Stimulated activated naive CD8-positive, alpha-beta T cell treated with anti-CD3 and anti-CD28 coated beads, Interleukin-15, Interleukin-2, amounts not matched to agents 100 ng/mL and 50 ng/mL, for 24 hours (primary cell): ENCODE data around the gene NEO1.

Experiments
- H3K27ac Mint-ChIP-seq: one replicate; pipeline ENCODE4 v1.8.0; 2021; ENCODE audit warnings: mild to moderate bottlenecking, mixed read lengths
- H3K27me3 Mint-ChIP-seq: one replicate; pipeline ENCODE4 v1.8.0; 2021; ENCODE audit warnings: mixed read lengths
- H3K36me3 Mint-ChIP-seq: one replicate; pipeline ENCODE4 v1.8.0; 2021; ENCODE audit warnings: low read depth, mixed read lengths
- H3K4me1 Mint-ChIP-seq: one replicate; pipeline ENCODE4 v1.8.0; 2021; ENCODE audit warnings: low read depth, mixed read lengths
- H3K4me3 Mint-ChIP-seq: one replicate; pipeline ENCODE4 v1.8.0; 2021; ENCODE audit warnings: mild to moderate bottlenecking, mixed read lengths
- H3K9me3 Mint-ChIP-seq: one replicate; pipeline ENCODE4 v1.8.0; 2021; ENCODE audit warnings: mixed read lengths

Gene NEO1

GRCh38 chr15:73051807-73052652 is at the start of gene NEO1:
NEO1 (plus strand) TSS chr15:73052463; CDS start chr15:73052676, 213 bp downstream.
- no peaks in the 10 kb centered on the region for H3K36me3 Mint-ChIP-seq
- H3K4me1 Mint-ChIP-seq: peaks cover 14% of the 10 kb centered on the region
- H3K4me3 Mint-ChIP-seq: peak within 1 kb of the TSS; percentile 82
- no peak within 1 kb of the TSS for H3K27ac Mint-ChIP-seq
- peaks cover 35% of the 10 kb centered on the region for H3K27me3 Mint-ChIP-seq
- H3K9me3 Mint-ChIP-seq: no peaks in the 10 kb centered on the region

GRCh38 chr15:73004462-73004861 is 47.8 kb upstream of the NEO1 start:
- Mint-ChIP-seq H3K36me3 (no peaks in the 10 kb centered on the region), H3K27ac (no peak overlapping the region), H3K4me1 (no peaks in the 10 kb centered on the region), H3K4me3 (no peak overlapping the region), H3K9me3 (no peaks in the 10 kb centered on the region), H3K27me3 (peaks cover 42% of the 10 kb centered on the region)

DNA sequence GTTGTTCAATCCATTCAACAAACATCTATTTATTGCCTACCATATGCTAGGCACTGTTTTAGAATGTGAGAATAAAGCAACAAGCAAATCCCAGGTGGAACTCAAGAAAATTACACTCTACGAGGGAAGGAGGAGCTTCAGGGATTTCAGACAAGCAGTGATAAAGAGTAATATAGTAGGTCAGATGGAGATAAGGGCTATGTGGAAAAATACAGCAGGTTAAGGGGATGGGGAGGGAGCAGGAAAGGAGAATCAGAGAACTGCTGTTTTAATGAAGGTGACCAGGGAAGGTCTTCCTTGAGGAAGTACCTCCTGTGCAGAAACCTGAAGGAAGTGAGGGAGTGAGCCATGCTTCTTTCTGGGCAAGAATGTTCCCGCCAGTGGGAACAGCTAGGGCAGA is 47.2 kb upstream of the NEO1 start:
- H3K27me3 Mint-ChIP-seq: peaks cover 38% of the 10 kb centered on the region
- H3K4me1 Mint-ChIP-seq: no peaks in the 10 kb centered on the region
- H3K4me3 Mint-ChIP-seq: no peak overlapping the region
- H3K9me3 Mint-ChIP-seq: no peaks in the 10 kb centered on the region
- no peak overlapping the region for H3K27ac Mint-ChIP-seq
- H3K36me3 Mint-ChIP-seq: no peaks in the 10 kb centered on the region

DNA sequence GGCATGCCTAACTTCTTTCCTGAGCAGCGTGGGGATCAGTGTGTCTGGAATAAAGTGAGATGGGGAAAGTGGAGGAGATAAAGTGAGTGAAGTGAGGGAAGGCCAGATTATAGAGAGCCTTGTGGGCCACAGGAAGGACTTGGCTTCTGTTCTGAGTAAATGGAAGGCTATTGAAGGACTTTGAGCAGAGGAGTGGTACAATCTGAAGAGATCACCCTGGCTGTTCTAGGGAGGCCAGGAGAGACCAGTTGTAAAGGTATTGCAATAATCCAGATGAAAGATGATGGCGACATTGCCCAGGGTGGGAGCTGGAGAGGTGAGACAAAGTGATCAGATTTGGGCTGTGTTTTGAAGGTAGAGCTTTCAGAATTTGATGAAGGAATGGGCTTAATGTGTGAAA is 46.8 kb upstream of the NEO1 start:
- Mint-ChIP-seq H3K27ac (no peak overlapping the region), H3K27me3 (peaks cover 38% of the 10 kb centered on the region), H3K36me3 (no peaks in the 10 kb centered on the region), H3K4me1 (no peaks in the 10 kb centered on the region), H3K4me3 (no peak overlapping the region), H3K9me3 (no peaks in the 10 kb centered on the region)

DNA sequence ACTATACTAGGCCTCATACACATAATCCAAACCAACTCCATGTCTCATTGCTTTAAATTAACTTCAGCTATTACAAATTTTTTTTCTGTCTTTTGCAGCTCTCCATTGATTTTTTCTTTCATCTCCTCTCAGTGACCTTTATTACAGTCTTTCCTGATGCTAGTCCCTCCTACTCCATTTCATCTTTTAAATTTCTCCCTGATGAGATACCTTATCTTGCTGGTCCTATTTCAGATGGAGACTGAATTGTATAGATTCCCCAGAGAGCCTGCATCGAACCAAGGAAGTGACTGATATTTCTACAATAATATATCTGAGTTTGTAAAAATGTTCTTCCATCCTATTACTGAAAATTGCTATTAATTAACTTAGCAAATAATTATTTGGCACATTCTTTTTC is 45.7 kb upstream of the NEO1 start:
- Mint-ChIP-seq H3K27ac (no peak overlapping the region), H3K27me3 (peaks cover 41% of the 10 kb centered on the region), H3K4me3 (no peak overlapping the region), H3K4me1 (no peaks in the 10 kb centered on the region), H3K36me3 (no peaks in the 10 kb centered on the region), H3K9me3 (no peaks in the 10 kb centered on the region)

GRCh38 chr15:73009066-73010056 is 42.9 kb upstream of the NEO1 start:
- Mint-ChIP-seq H3K9me3 (no peaks in the 10 kb centered on the region), H3K4me3 (no peak overlapping the region), H3K27ac (no peak overlapping the region), H3K36me3 (no peaks in the 10 kb centered on the region), H3K27me3 (peaks cover 40% of the 10 kb centered on the region), H3K4me1 (no peaks in the 10 kb centered on the region)

GRCh38 chr15:73010154-73011152 is 41.8 kb upstream of the NEO1 start:
- no peak overlapping the region for H3K27ac Mint-ChIP-seq
- H3K27me3 Mint-ChIP-seq: peaks cover 35% of the 10 kb centered on the region
- no peaks in the 10 kb centered on the region for H3K36me3 Mint-ChIP-seq
- no peaks in the 10 kb centered on the region for H3K4me1 Mint-ChIP-seq
- no peak overlapping the region for H3K4me3 Mint-ChIP-seq
- H3K9me3 Mint-ChIP-seq: no peaks in the 10 kb centered on the region

- H3K27me3 Mint-ChIP-seq: peaks cover 16% of the 10 kb centered on the region
- H3K4me1 Mint-ChIP-seq: no peaks in the 10 kb centered on the region
- no peaks in the 10 kb centered on the region for H3K9me3 Mint-ChIP-seq
- H3K36me3 Mint-ChIP-seq: no peaks in the 10 kb centered on the region
- no peak overlapping the region for H3K4me3 Mint-ChIP-seq
- no peak overlapping the region for H3K27ac Mint-ChIP-seq
These were observed 37.4 kb upstream of the NEO1 start for GRCh38 chr15:73014904-73015303.

GRCh38 chr15:73015493-73015892 is 36.8 kb upstream of the NEO1 start:
- Mint-ChIP-seq H3K36me3 (no peaks in the 10 kb centered on the region), H3K4me3 (no peak overlapping the region), H3K27ac (no peak overlapping the region), H3K9me3 (no peaks in the 10 kb centered on the region), H3K4me1 (no peaks in the 10 kb centered on the region), H3K27me3 (peaks cover 19% of the 10 kb centered on the region)

- Mint-ChIP-seq H3K27me3 (peaks cover 37% of the 10 kb centered on the region), H3K4me1 (no peaks in the 10 kb centered on the region), H3K36me3 (no peaks in the 10 kb centered on the region), H3K27ac (no peak overlapping the region), H3K9me3 (no peaks in the 10 kb centered on the region), H3K4me3 (no peak overlapping the region)
These were observed 34.3 kb upstream of the NEO1 start for GRCh38 chr15:73017987-73018386.

DNA sequence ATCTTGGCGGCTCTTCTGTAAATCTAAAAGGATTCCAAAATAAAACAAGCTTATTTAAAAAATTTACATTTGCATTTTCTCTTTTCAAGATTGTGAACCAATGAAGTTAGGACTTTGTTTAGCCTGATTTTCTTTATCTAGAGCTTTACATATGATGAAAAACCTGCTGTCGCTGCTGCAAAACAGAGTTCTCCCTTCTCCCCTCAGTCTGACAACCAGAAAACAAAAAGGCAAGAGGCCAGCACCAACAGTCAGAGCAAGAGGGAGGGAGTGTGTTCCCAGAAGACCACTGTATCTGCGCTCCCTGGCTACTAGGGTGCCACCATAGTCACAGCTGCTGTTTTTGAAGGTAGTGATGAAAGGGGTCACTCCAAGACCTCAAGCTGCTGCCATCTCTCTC is 33.1 kb upstream of the NEO1 start:
- H3K36me3 Mint-ChIP-seq: no peaks in the 10 kb centered on the region
- H3K4me1 Mint-ChIP-seq: no peaks in the 10 kb centered on the region
- H3K4me3 Mint-ChIP-seq: no peak overlapping the region
- peaks cover 32% of the 10 kb centered on the region for H3K27me3 Mint-ChIP-seq
- H3K9me3 Mint-ChIP-seq: no peaks in the 10 kb centered on the region
- no peak overlapping the region for H3K27ac Mint-ChIP-seq

GRCh38 chr15:73019601-73020146 is 32.6 kb upstream of the NEO1 start:
- no peaks in the 10 kb centered on the region for H3K36me3 Mint-ChIP-seq
- no peaks in the 10 kb centered on the region for H3K4me1 Mint-ChIP-seq
- peaks cover 32% of the 10 kb centered on the region for H3K27me3 Mint-ChIP-seq
- no peak overlapping the region for H3K27ac Mint-ChIP-seq
- H3K4me3 Mint-ChIP-seq: no peak overlapping the region
- H3K9me3 Mint-ChIP-seq: no peaks in the 10 kb centered on the region

DNA sequence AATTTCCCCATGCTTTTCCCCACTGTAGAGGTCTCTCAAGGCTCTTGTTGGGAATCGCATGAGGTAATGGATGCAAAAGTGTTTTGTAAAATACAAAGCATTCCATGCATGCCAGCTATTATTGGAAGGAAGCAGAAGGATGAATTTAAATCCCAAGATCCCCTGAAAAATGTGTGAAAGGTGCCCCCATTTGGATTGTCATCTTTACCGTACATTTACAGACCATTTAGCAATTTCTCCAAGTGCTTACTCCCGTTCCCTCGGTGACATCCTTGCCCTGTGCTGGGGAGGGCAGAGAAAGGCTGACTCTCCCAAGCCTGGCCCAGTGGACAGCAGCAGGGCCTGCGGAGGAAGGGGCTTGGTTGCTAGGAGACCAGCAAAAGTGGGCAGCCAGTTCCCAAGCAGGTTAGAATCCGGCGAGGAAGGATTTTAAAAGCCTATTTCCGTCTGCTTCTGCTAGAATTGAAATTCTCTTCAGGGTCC is 31.1 kb upstream of the NEO1 start:
- H3K9me3 Mint-ChIP-seq: no peaks in the 10 kb centered on the region
- H3K36me3 Mint-ChIP-seq: no peaks in the 10 kb centered on the region
- H3K4me3 Mint-ChIP-seq: no peak overlapping the region
- H3K27ac Mint-ChIP-seq: no peak overlapping the region
- no peaks in the 10 kb centered on the region for H3K4me1 Mint-ChIP-seq
- peaks cover 33% of the 10 kb centered on the region for H3K27me3 Mint-ChIP-seq

DNA sequence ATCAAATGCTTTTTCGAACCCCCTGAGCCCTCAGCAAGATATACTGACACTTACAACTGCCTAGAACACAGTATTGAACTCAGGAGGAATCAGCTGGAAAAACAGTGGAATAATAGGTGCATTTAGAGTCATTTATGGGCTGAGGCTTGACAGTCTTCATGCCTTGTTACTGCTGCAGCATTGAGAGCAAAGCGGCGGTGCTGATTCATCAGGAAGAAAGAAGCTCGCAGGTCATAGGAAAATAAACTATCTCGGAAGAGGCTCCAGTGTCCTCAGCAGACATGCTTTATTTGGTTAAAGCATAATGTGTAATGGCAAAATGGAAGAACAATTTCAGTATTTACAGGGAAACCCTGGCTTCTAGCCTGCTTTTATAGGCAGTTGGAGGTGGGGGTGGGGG is 30.1 kb upstream of the NEO1 start:
- H3K27me3 Mint-ChIP-seq: peaks cover 38% of the 10 kb centered on the region
- no peak overlapping the region for H3K4me3 Mint-ChIP-seq
- H3K9me3 Mint-ChIP-seq: no peaks in the 10 kb centered on the region
- H3K27ac Mint-ChIP-seq: no peak overlapping the region
- H3K4me1 Mint-ChIP-seq: no peaks in the 10 kb centered on the region
- no peaks in the 10 kb centered on the region for H3K36me3 Mint-ChIP-seq
